ENCODE data around the gene TESK1. TPM values are rescaled to one million over a fixed set of nuclear protein-coding genes. Genes with fewer than 3 reads are reported as not detected.
A peak's percentile ranks its signal among the peaks of the same experiment; 100 is the strongest.
"Not testable (repeated sequence)": the region's sequence is repeated elsewhere in the genome, so short reads cannot be mapped to it uniquely, and the experiment has no call there.

Gene TESK1
- total and polyA plus RNA-seq, 5 donors, result 25.0 to 35.3 (median 27.7) TPM

DNA sequence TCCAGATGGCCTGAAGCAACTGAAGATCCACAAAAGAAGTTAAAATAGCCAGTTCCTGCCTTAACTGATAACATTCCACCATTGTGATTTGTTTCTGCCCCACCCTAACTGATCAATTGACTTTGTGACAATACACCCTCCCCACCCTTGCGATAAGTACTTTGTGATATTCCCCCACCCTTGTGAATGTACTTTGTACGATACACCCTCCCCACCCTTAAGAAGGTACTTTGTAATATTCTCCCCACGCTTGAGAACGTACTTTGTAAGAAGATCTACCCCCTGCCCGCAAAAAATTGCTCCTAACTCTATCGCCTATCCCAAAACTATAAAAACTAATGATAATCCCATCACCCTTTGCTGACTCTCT lies 31.8 kb downstream of the TESK1 start:
- H3K27ac ChIP-seq (ENCODE audit: low read length); intact Hi-C loops (cut with DNase I); ATAC-seq; H3K4me1 ChIP-seq (ENCODE audit: control insufficient read depth, insufficient read depth, low read length); H3K4me3 ChIP-seq (ENCODE audit: low read length); H3K27me3 ChIP-seq (ENCODE audit: control insufficient read depth, insufficient read depth); DNase-seq; H3K9me3 ChIP-seq (ENCODE audit: control insufficient read depth, low read length): not testable (repeated sequence)
- WGBS, result 97% methylated on average over 6 of the region's 6 CpGs

DNA sequence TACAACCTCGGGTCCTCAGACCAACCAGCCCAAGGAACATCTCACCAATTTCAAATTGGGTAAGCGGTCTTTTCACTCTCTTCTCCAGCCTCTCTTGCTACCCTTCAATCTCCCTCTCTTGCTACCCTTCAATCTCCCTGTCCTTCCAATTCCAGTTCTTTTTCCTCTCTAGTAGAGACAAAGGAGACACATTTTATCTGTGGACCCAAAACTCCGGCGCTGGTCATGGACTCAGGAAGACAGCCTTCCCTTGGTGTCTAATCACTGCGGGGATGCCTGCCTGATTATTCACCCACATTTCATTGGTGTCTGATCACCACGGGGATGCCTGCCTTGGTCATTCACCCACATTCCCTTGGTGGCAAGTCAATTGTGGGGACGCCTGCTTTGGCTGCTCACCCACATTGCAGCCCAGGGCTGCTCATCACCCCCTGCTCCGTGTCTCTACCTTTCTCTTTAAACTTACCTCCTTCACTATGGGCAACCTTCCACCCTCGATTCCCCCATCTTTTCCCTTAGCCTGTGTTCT lies 32.4 kb downstream of the TESK1 start:
- H3K4me3 ChIP-seq (ENCODE audit: low read length); DNase-seq; H3K4me1 ChIP-seq (ENCODE audit: control insufficient read depth, insufficient read depth, low read length); H3K27ac ChIP-seq (ENCODE audit: low read length); ATAC-seq; intact Hi-C loops (cut with DNase I); H3K9me3 ChIP-seq (ENCODE audit: control insufficient read depth, low read length); H3K27me3 ChIP-seq (ENCODE audit: control insufficient read depth, insufficient read depth): not testable (repeated sequence)
- WGBS, result 96% methylated on average over 9 of the region's 9 CpGs

DNA sequence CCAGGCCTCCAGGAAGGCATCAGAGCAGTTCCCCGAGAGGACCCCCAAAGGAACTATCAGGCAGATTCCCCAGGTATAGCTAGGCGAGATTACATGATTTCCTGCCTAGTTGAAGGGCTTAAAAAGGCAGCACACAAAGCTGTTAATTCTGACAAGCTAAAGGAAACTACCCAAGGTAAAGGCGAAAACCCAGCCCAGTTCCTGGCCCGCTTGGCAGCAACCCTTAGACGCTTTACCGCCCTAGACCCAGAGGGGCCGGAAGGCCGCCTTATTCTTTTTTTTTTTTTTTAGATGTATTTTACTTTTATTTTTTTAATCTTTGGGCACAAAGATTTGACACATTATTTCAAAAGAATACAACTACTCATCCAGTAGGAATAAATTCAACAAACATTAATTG lies 33.7 kb downstream of the TESK1 start:
- WGBS, result 67% methylated on average over 7 of the region's 8 CpGs
- H3K27ac ChIP-seq (ENCODE audit: low read length); DNase-seq; H3K4me1 ChIP-seq (ENCODE audit: control insufficient read depth, insufficient read depth, low read length); ATAC-seq; H3K9me3 ChIP-seq (ENCODE audit: control insufficient read depth, low read length); H3K4me3 ChIP-seq (ENCODE audit: low read length); intact Hi-C loops (cut with DNase I); H3K27me3 ChIP-seq (ENCODE audit: control insufficient read depth, insufficient read depth): not testable (repeated sequence)

DNA sequence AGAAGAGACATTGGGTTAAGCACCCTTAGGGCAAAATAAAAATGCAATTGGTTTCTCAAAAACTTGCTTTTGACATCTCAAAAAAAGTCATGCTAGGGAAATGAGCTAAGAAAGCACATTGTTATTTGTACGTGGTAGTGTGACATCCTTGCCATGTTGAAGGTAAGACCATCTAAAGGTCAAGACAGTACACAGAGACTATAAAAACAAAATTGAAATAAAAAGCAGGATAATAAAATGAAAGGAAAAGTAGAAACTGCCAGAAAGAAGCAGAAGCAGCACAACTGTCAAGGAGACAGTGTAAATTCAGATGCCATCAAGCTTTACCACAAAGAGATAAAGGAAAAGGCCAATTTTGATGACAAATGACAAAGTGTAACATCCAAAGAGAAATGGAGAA lies 34.2 kb downstream of the TESK1 start:
- 52% methylated on average over 1 of the region's 1 CpG for WGBS
- DNase-seq; H3K9me3 ChIP-seq (ENCODE audit: control insufficient read depth, low read length); ATAC-seq; H3K27me3 ChIP-seq (ENCODE audit: control insufficient read depth, insufficient read depth); H3K4me1 ChIP-seq (ENCODE audit: control insufficient read depth, insufficient read depth, low read length); H3K4me3 ChIP-seq (ENCODE audit: low read length); intact Hi-C loops (cut with DNase I); H3K27ac ChIP-seq (ENCODE audit: low read length): not testable (repeated sequence)

DNA sequence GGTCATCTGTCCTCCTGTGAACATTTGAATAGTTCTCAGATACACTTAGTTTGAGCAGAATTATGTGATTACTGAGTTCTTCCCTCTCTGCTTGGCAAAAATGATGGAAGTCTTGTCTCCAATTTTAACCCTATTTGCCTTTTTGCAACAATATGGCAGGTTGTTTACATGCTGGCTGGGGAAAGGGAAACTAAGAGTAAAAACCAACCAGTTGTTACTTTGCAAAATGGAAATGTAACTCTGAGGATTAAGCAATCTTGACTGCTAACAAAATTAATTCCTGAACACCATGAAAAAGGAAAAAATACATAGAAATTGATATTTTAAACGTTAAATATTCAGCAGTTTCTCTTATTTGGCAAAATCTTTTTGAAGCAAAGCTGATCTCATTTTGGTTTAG lies 34.6 kb downstream of the TESK1 start:
- no peak overlapping the region for H3K27ac ChIP-seq (ENCODE audit: low read length)
- WGBS, result 89% methylated on average over 1 of the region's 1 CpG
- no peaks in the 10 kb centered on the region for H3K4me1 ChIP-seq (ENCODE audit: control insufficient read depth, insufficient read depth, low read length)
- intact Hi-C loops (cut with DNase I), result loop anchor here in 1 of 4 donors (10.0 kb wide), 1 partner anchor 185 kb away; the partner anchor contains the start of genes FAM221B and TMEM8B
- no peaks in the 10 kb centered on the region for H3K27me3 ChIP-seq (ENCODE audit: control insufficient read depth, insufficient read depth)
- H3K4me3 ChIP-seq (ENCODE audit: low read length), result no peak overlapping the region
- DNase-seq (no peak), ATAC-seq (no peak)
- no peaks in the 10 kb centered on the region for H3K9me3 ChIP-seq (ENCODE audit: control insufficient read depth, low read length)

DNA sequence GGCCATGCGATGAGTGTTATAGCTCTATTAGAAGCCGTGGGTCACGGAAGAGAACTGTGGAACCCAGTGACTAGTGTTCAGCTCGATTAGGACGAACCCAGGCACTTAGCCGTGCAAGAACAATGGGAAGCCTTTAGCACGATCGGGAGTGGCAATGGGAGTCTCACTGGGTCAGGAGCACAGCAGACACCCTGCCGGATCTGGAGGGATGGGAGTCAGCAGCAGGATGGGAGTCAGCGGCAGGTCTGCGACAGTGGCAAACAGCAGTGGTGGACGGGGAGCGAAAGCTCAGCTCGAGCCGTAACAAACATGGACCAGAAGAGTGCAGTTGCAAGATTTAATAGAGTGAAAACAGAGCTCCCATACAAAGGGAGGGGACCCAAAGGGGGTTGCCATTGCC lies 35.4 kb downstream of the TESK1 start:
- 98% methylated on average over 15 of the region's 15 CpGs for WGBS
- H3K4me1 ChIP-seq (ENCODE audit: control insufficient read depth, insufficient read depth, low read length); ATAC-seq; H3K27ac ChIP-seq (ENCODE audit: low read length); H3K4me3 ChIP-seq (ENCODE audit: low read length); H3K9me3 ChIP-seq (ENCODE audit: control insufficient read depth, low read length); H3K27me3 ChIP-seq (ENCODE audit: control insufficient read depth, insufficient read depth); DNase-seq: not testable (repeated sequence)
- intact Hi-C loops (cut with DNase I), result loop anchor here in 1 of 4 donors (10.0 kb wide), 1 partner anchor 184 kb away; the partner anchor contains the start of genes FAM221B and TMEM8B

DNA sequence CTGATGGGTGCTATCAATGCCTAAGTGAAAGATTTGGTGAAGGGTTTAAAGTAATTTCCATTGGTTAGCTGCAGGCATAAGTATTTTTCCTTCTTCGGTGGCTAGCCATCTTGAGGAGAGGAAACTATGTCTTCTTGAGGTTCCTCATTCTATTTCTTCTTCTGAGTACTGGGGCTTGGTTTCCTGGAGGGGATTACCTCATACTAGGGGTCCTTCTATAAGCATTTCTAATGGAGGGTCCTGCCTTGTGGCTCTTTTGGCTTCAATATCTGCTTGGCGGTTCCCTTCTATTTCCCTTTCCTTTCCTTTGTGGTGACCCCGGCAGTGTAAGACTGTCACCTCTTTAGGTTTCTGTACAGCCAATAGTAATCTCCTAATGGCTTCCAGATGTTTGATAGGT lies 36.4 kb downstream of the TESK1 start:
- ATAC-seq; H3K4me1 ChIP-seq (ENCODE audit: control insufficient read depth, insufficient read depth, low read length); H3K27ac ChIP-seq (ENCODE audit: low read length); H3K4me3 ChIP-seq (ENCODE audit: low read length); DNase-seq; H3K27me3 ChIP-seq (ENCODE audit: control insufficient read depth, insufficient read depth); H3K9me3 ChIP-seq (ENCODE audit: control insufficient read depth, low read length): not testable (repeated sequence)
- intact Hi-C loops (cut with DNase I), result loop anchor here in 1 of 4 donors (10.0 kb wide), 1 partner anchor 183 kb away; the partner anchor contains the start of genes FAM221B and TMEM8B
- WGBS, result 92% methylated on average over 3 of the region's 3 CpGs

DNA sequence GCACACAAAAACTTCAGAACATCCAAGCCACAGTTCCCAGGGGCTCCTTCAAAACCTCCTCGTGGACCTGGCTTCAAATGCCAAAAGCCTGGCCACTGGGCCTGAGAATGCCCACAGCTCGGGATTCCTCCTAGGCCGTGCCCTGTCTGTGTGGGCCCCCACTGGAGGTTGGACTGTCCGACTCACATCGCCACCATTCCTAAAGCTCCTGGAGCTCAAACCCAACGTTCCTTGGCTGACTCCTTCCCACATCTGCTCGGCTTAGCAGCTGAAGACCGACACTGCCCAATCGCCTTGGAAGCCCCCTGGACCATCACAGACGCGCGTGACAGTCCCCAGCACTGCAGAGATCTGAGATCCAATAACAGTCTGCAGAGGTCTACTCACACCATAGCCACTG lies 38.0 kb downstream of the TESK1 start:
- no peak overlapping the region for H3K27ac ChIP-seq (ENCODE audit: low read length)
- H3K9me3 ChIP-seq (ENCODE audit: control insufficient read depth, low read length), result no peaks in the 10 kb centered on the region
- no peaks in the 10 kb centered on the region for H3K27me3 ChIP-seq (ENCODE audit: control insufficient read depth, insufficient read depth)
- no peak for DNase-seq
- intact Hi-C loops (cut with DNase I), result loop anchor here in 1 of 4 donors (10.0 kb wide), 1 partner anchor 182 kb away; the partner anchor contains the start of genes FAM221B and TMEM8B
- H3K4me1 ChIP-seq (ENCODE audit: control insufficient read depth, insufficient read depth, low read length), result peaks cover 4% of the 10 kb centered on the region
- no peak overlapping the region for H3K4me3 ChIP-seq (ENCODE audit: low read length)
- no peak for ATAC-seq
- WGBS, result 93% methylated on average over 12 of the region's 12 CpGs

DNA sequence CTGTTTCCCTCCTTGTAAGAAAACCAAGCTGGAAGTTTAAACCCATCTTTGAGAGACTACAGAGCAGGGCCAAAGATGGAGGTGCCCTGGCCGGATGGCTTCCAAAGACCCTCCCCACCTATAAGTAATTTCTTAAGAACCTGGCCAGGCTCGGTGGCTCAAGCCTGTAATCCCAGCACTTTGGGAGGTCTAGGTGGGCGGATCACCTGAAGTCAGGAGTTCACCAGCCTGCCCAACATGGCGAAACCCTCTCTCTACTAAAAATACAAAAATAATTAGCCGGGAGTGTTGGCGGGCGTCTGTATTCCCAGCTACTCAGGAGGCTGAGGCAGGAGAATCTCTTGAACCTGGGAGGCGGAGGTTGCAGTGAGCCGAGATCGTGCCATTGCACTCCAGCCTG lies 40.7 kb downstream of the TESK1 start:
- not testable (repeated sequence) for H3K27me3 ChIP-seq (ENCODE audit: control insufficient read depth, insufficient read depth); H3K9me3 ChIP-seq (ENCODE audit: control insufficient read depth, low read length); ATAC-seq; DNase-seq; H3K4me1 ChIP-seq (ENCODE audit: control insufficient read depth, insufficient read depth, low read length); H3K27ac ChIP-seq (ENCODE audit: low read length)
- H3K4me3 ChIP-seq (ENCODE audit: low read length), result peak overlapping the region; percentile 59
- 47% methylated on average over 10 of the region's 10 CpGs for WGBS
- intact Hi-C loops (cut with DNase I), result loop anchor here in 1 of 4 donors (10.0 kb wide), 1 partner anchor 179 kb away; the partner anchor contains the start of genes FAM221B and TMEM8B

DNA sequence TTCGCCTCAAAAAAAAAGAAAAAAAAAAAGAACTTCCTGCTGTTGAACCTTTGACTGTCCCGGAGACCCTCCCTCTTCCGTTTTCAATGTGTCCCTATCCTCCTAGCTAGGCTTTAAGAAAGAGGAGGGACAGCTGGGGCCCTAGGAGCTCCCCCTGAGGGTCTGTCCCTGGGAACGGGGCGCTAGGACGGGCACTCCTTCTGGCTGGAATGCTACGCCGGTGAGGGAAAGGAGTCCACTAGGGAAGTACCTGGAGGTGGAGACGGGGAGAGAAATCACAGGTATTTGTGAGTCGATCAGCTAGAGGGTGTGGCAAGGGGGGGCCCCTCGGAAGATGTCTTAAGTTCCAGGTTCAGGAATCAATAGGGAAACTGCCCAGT lies 41.1 kb downstream of the TESK1 start:
- intact Hi-C loops (cut with DNase I), result loop anchor here in 1 of 4 donors (10.0 kb wide), 1 partner anchor 179 kb away; the partner anchor contains the start of genes FAM221B and TMEM8B
- Histone ChIP-seq H3K4me3 (ENCODE audit: low read length) (peak overlapping the region; percentile 59), H3K27me3 (ENCODE audit: control insufficient read depth, insufficient read depth) (no peaks in the 10 kb centered on the region), H3K4me1 (ENCODE audit: control insufficient read depth, insufficient read depth, low read length) (peaks cover 4% of the 10 kb centered on the region), H3K27ac (ENCODE audit: low read length) (peak overlapping the region; percentile 69), H3K9me3 (ENCODE audit: control insufficient read depth, low read length) (no peaks in the 10 kb centered on the region)
- WGBS, result 2% methylated on average over 11 of the region's 11 CpGs
- ATAC-seq, result peak; percentile 28 to 31
- DNase-seq, result peak in 1 of 3 donors; percentile 67

DNA sequence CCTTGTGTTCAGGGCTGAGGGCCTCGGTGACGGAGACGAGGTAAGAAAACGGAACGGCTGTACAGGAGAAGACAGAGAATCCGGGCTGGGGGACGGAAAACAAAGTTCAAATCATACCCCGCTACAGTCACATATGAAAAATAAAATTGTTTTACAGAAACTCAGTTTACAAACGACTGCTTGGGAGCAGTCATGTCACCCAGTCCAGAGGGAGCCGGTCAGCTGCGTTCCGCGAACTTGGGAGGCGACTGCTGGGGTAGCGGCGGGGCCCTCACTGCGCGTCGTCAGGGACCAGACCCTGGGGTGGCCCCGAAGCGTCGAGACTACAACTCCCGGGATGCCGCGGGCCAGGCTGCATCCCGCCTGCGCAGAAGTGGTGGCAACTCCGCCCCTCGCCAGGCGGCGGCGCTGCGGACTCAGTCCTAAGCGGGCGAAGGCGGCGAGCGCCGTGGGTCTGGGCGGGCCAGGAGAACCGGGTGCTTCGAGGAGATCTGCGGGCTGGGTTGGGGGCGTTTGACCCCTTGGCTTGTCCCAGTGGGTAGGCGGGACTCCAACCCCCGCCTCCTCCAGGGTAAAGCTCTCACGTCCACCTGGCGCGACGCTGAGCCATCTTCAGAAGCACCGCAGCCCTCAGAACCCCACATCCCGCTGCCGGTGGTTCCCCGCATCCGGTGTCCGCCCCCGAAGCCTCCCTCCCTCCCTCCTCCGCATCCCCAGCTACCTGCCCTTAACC lies 41.6 kb downstream of the TESK1 start:
- H3K4me1 ChIP-seq (ENCODE audit: control insufficient read depth, insufficient read depth, low read length), result peaks cover 4% of the 10 kb centered on the region
- WGBS, result under 1% methylated on average over 58 of the region's 58 CpGs
- intact Hi-C loops (cut with DNase I), result loop anchor here in 1 of 4 donors (10.0 kb wide), 1 partner anchor 178 kb away; the partner anchor contains the start of genes FAM221B and TMEM8B

More for the DNA sequence above, 41.6 kb downstream of the TESK1 start:
- Histone ChIP-seq H3K27me3 (ENCODE audit: control insufficient read depth, insufficient read depth) (no peaks in the 10 kb centered on the region), H3K9me3 (ENCODE audit: control insufficient read depth, low read length) (no peaks in the 10 kb centered on the region), H3K4me3 (ENCODE audit: low read length) (peak overlapping the region; percentile 59), H3K27ac (ENCODE audit: low read length) (peak overlapping the region; percentile 69)
- peak; percentile 93 to 98 (median 97) for DNase-seq
- peak; percentile 96 for ATAC-seq
